AG04449 (cell line): Measurements from ENCODE around the gene NIT2.

Experiments
- CTCF ChIA-PET: fragments of 350-600 bp; formaldehyde crosslinking; extraction: SDS; loops from one replicate; lab custom pipeline; 2021; ENCODE audit warnings: antibody characterized with exemption; lab: Yijun Ruan, JAX
- POLR2A ChIA-PET: fragments of 400-600, 350-600 bp; formaldehyde crosslinking; extraction: SDS; loops from one replicate; lab custom pipeline; 2020; ENCODE audit warnings: antibody characterized with exemption, inconsistent platforms; lab: Yijun Ruan, JAX
- DNase-seq: peaks from one replicate; pipeline ENCODE4 v3.0.0-alpha.2; 2010; ENCODE audit warnings: low read depth, low spot score
- H3K4me3 ChIP-seq: 2 replicates; pipeline ENCODE4 v1.5.1; 2011; ENCODE audit warnings: low read depth, mild to moderate bottlenecking, control low read depth, low read length
- TF ChIP-seq, protein P1 (sequence below): IDR thresholded peaks from one replicate; pipeline ENCODE4 v1.5.1; 2011; ENCODE audit warnings: mild to moderate bottlenecking, moderate library complexity, low read length, control low read depth, inconsistent platforms; ENCODE audit not compliant: insufficient read depth; ENCODE audit errors: missing control alignments

NIT2 gene

GRCh38 chr3:100407977-100408532 lies 73.5 kb downstream of the NIT2 start:
- no peak overlapping the region for H3K4me3 ChIP-seq
- no peak for DNase-seq
- CTCF ChIA-PET, result interaction anchor here (0.9 to 1.3 kb wide), 2 partner anchors 15 to 56 kb away, joined by 3 read pairs; no protein-coding TSS in a partner anchor
- TF ChIP-seq, protein P1, sequence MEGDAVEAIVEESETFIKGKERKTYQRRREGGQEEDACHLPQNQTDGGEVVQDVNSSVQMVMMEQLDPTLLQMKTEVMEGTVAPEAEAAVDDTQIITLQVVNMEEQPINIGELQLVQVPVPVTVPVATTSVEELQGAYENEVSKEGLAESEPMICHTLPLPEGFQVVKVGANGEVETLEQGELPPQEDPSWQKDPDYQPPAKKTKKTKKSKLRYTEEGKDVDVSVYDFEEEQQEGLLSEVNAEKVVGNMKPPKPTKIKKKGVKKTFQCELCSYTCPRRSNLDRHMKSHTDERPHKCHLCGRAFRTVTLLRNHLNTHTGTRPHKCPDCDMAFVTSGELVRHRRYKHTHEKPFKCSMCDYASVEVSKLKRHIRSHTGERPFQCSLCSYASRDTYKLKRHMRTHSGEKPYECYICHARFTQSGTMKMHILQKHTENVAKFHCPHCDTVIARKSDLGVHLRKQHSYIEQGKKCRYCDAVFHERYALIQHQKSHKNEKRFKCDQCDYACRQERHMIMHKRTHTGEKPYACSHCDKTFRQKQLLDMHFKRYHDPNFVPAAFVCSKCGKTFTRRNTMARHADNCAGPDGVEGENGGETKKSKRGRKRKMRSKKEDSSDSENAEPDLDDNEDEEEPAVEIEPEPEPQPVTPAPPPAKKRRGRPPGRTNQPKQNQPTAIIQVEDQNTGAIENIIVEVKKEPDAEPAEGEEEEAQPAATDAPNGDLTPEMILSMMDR, result no peak
- POLR2A ChIA-PET, result no interaction called here
